ENCODE results near the gene RNF144A. TPM values are rescaled to one million over a fixed set of nuclear protein-coding genes. Genes with fewer than 3 reads are reported as not detected.

Gene RNF144A
- total and polyA plus RNA-seq, 10 of the 15 experiments (the other 5 are each of a cell fraction or from before 2014, with no cell fraction given), result 0.02 to 12.1 (median 0.48) TPM; not detected in 1

GRCh38 chr2:6972067-6972710 is 55.0 kb downstream of the RNF144A start:
- DNase-seq (ENCODE audit: low read depth, low spot score), result no peak
- CTCF ChIA-PET, result interaction anchor here (0.5 to 0.9 kb wide), 2 partner anchors 42 to 74 kb away, joined by 3 read pairs; no protein-coding TSS in a partner anchor
- RAD21 ChIA-PET (ENCODE audit: unreplicated experiment), result no interaction called here
- Histone ChIP-seq H4K20me1 (ENCODE audit: control insufficient read depth, insufficient read depth) (no peaks in the 10 kb centered on the region), H3K36me3 (ENCODE audit: control insufficient read depth in 2 of 2, insufficient read depth in 2 of 2, low read length in 1 of 2) (no peaks in the 10 kb centered on the region), H3K27me3 (replicated peaks in 1 of 2; ENCODE audit: control insufficient read depth in 2 of 2, insufficient read depth in 2 of 2, low read length in 1 of 2) (no peaks in the 10 kb centered on the region), H2AFZ (ENCODE audit: control insufficient read depth, low read depth, low read length) (no peak overlapping the region), H3K9ac (ENCODE audit: control insufficient read depth, insufficient read depth, low read length) (no peak overlapping the region), H3K79me2 (ENCODE audit: control insufficient read depth, insufficient read depth, low read length) (no peaks in the 10 kb centered on the region), H3K4me3 (no peak overlapping the region), H3K27ac (ENCODE audit: control insufficient read depth, insufficient read depth) (no peak overlapping the region), H3K4me2 (ENCODE audit: control insufficient read depth, insufficient read depth) (no peak overlapping the region), H3K4me1 (ENCODE audit: control insufficient read depth, insufficient read depth, low read length) (no peaks in the 10 kb centered on the region), H3K9me3 (replicated peaks; ENCODE audit: control insufficient read depth, insufficient read depth, low read length) (no peaks in the 10 kb centered on the region; the same call in 2 of the 3 replicates)
- POLR2A ChIA-PET, result no interaction called here
- TF ChIP-seq IRF4 (IDR thresholded peaks at IDR 0.05; ENCODE audit: low read depth, low read length) (no peak), NBN (IDR thresholded peaks at IDR 0.05) (no peak)
- intact Hi-C loops (cut with micrococcal nuclease; ENCODE audit: unreplicated experiment), result no loop called here
- SMC1A ChIA-PET (ENCODE audit: uncharacterized antibody, unreplicated experiment), result interaction anchor here (1.2 to 1.3 kb wide), 3 partner anchors 10 to 37 kb away, joined by 3 to 4 read pairs (median 3); no protein-coding TSS in a partner anchor
- 77% methylated on average over 5 of the region's 5 CpGs for WGBS (ENCODE audit: insufficient coverage, insufficient replicate concordance, low lambda C conversion rate, missing lambda C conversion rate)
- BruUV-seq (replicated peaks), result no TSS peak
- in situ Hi-C loops (cut with MboI), result no loop called here
- no peak for ATAC-seq
- FAIRE-seq, result no peak

- CTCF ChIA-PET, result interaction anchor here (0.8 to 1.0 kb wide), 2 partner anchors 51 to 78 kb away, joined by 3 read pairs; no protein-coding TSS in a partner anchor
- no peak for DNase-seq (ENCODE audit: low read depth, low spot score)
- H3K4me1 ChIP-seq (ENCODE audit: control insufficient read depth, insufficient read depth, low read length), result no peaks in the 10 kb centered on the region
- H3K79me2 ChIP-seq (ENCODE audit: control insufficient read depth, insufficient read depth, low read length), result no peaks in the 10 kb centered on the region
- no peaks in the 10 kb centered on the region for H3K36me3 ChIP-seq (ENCODE audit: control insufficient read depth in 2 of 2, insufficient read depth in 2 of 2, low read length in 1 of 2)
- H3K9me3 ChIP-seq (replicated peaks; ENCODE audit: control insufficient read depth, insufficient read depth, low read length), result peaks cover 2% of the 10 kb centered on the region; the same call in 1 of the 3 replicates
- POLR2A ChIA-PET, result interaction anchor here (0.6 kb wide), 1 partner anchor 45 kb away, joined by 3 read pairs; no protein-coding TSS in a partner anchor
- H4K20me1 ChIP-seq (ENCODE audit: control insufficient read depth, insufficient read depth), result no peaks in the 10 kb centered on the region
- in situ Hi-C loops (cut with MboI), result no loop called here
- intact Hi-C loops (cut with micrococcal nuclease; ENCODE audit: unreplicated experiment), result no loop called here
- no peak overlapping the region for H3K9ac ChIP-seq (ENCODE audit: control insufficient read depth, insufficient read depth, low read length)
- H3K27me3 ChIP-seq (replicated peaks in 1 of 2; ENCODE audit: control insufficient read depth in 2 of 2, insufficient read depth in 2 of 2, low read length in 1 of 2), result no peaks in the 10 kb centered on the region
- no peak overlapping the region for H3K27ac ChIP-seq (ENCODE audit: control insufficient read depth, insufficient read depth)
- no peak overlapping the region for H3K4me3 ChIP-seq
- WGBS (ENCODE audit: insufficient coverage, insufficient replicate concordance, low lambda C conversion rate, missing lambda C conversion rate), result 58% methylated on average over 7 of the region's 7 CpGs
- no peak for ATAC-seq
- H2AFZ ChIP-seq (ENCODE audit: control insufficient read depth, low read depth, low read length), result no peak overlapping the region
- BruUV-seq (replicated peaks), result no TSS peak
- SMC1A ChIA-PET (ENCODE audit: uncharacterized antibody, unreplicated experiment), result interaction anchor here (0.6 to 1.1 kb wide), 3 partner anchors 12 to 31 kb away, joined by 3 read pairs; no protein-coding TSS in a partner anchor
- no peak overlapping the region for H3K4me2 ChIP-seq (ENCODE audit: control insufficient read depth, insufficient read depth)
- TF ChIP-seq SREBF1 (IDR thresholded peaks at IDR 0.05; ENCODE audit: low read length) (no peak), BHLHE40 (IDR thresholded peaks at IDR 0.05; ENCODE audit: borderline replicate concordance in 1 of 2, low read depth in 2 of 2, low read length in 1 of 2) (no peak), SIX5 (IDR thresholded peaks at IDR 0.05; ENCODE audit: low read depth, low read length, severe bottlenecking) (no peak), ZNF687 (IDR thresholded peaks at IDR 0.05) (no peak), ZNF207 (IDR thresholded peaks at IDR 0.05; ENCODE audit: borderline replicate concordance) (no peak), HCFC1 (IDR thresholded peaks at IDR 0.05; ENCODE audit: low read length) (no peak), SRF (IDR thresholded peaks at IDR 0.05; ENCODE audit: low read depth in 2 of 2, low read length in 2 of 2) (no peak), TCF3 (IDR thresholded peaks at IDR 0.05; ENCODE audit: borderline replicate concordance, insufficient read depth, low read depth, low read length) (no peak), NFYB (IDR thresholded peaks at IDR 0.05; ENCODE audit: insufficient read depth, low read depth, low read length) (no peak), RB1 (IDR thresholded peaks at IDR 0.05; ENCODE audit: borderline replicate concordance) (no peak)
- FAIRE-seq, result no peak
- RAD21 ChIA-PET (ENCODE audit: unreplicated experiment), result no interaction called here
These were observed 56.8 kb downstream of the RNF144A start for GRCh38 chr2:6973895-6974545.
